NCI-H2107 (cell line): Measurements from ENCODE around the gene SH3TC2.

Experiments
- DNase-seq: peaks from one replicate; lab custom pipeline; 2025; lab: John Stamatoyannopoulos, UW

Gene SH3TC2

GRCh38 chr5:149060325-149060724 lies 2.5 kb downstream of the SH3TC2 start:
- no peak for DNase-seq

GRCh38 chr5:149056616-149057165 lies 6.2 kb downstream of the SH3TC2 start:
- DNase-seq: no peak

- DNase-seq: no peak
These were observed 8.4 kb downstream of the SH3TC2 start for GRCh38 chr5:149054416-149054815.

GRCh38 chr5:149053072-149053695 lies 9.7 kb downstream of the SH3TC2 start:
- no peak for DNase-seq

GRCh38 chr5:149049371-149049781 lies 13.5 kb downstream of the SH3TC2 start:
- no peak for DNase-seq

DNA sequence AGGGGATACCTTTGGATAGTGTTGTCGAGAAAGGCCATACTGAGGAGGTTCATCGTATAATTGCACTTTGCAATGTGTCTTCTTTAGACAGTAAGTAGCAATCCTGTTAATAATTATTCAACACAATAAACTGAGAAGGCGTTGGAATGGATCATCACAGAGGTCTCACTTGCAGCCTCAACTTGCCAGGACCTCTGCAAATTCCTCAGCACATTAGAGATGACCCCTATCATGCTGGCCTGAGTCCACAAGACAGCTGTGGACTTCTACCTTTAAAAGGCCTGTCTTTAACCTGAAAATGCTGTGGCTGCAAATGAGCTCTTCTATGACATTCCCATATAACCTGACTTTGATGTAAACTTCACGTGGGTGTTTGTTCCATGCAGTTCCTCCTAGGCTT lies 14.1 kb downstream of the SH3TC2 start:
- no peak for DNase-seq

GRCh38 chr5:149047462-149047861 lies 15.4 kb downstream of the SH3TC2 start:
- DNase-seq: no peak

DNA sequence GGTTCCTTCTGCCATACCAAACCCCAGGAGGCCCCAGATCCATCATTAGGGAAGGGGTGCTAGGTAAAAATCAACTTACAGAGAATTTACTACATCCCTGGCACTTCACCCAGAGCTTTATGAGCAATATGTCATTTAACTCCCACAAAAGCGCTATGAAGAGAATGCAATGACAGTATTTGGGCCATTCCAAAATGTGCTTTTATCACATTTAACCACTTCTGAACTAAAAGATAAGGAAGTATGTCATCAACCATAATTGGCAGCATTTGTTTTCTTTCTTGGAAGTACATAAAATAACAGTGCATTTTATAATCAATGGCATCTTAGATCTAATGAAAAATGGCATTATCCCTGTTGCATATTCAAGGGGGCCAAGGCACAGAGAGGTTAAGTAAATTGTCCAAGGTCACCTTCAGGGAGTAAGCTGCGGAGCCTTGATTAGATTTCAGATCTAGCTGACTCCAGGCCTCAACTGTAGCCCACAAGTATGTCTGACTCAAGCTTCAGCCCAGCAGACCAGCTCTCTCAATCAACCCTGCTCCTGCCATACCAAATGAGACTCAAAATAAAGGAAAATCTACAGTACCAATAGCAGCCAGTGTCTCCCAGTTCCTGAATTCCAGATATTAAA lies 16.5 kb downstream of the SH3TC2 start:
- DNase-seq: no peak

DNA sequence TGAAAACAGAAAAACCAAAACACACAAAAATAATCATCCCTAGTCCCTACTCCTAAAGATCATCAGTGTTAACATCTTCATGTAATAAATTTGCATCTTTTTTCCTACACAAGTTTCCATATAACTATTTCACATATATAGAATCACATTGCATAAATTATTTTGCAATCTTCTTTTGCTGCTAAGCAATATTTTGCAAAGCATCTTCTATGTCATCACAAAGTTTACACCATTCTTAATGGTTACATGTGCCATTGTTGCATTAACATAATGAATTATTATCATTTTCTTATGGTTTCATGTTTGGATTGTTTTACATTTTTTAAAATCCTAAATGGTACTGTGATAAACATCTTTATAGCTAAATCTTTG lies 17.8 kb downstream of the SH3TC2 start:
- DNase-seq: no peak

- DNase-seq: no peak
These were observed 18.3 kb downstream of the SH3TC2 start for GRCh38 chr5:149044453-149045088.

DNA sequence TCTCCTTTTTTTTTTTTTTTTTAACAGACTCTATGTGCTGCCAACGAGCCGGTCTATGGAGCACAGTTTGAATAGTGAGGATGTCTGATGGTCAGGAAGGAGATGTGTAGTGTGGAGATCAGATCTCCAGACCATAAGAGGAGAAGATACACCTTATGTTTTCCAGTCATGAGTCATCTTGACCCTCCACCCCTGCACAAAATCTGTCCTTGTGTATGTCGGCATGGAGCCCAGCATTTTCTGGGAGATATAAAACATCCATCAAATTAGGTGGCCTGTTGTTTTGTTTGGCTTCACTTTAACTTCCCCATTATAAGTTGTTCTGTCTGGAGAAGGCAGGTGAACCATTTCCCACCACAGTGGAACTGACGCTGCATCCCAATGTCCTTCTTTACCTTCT lies 19.2 kb downstream of the SH3TC2 start:
- DNase-seq: no peak

- no peak for DNase-seq
These were observed 20.0 kb downstream of the SH3TC2 start for GRCh38 chr5:149042865-149043264.

DNA sequence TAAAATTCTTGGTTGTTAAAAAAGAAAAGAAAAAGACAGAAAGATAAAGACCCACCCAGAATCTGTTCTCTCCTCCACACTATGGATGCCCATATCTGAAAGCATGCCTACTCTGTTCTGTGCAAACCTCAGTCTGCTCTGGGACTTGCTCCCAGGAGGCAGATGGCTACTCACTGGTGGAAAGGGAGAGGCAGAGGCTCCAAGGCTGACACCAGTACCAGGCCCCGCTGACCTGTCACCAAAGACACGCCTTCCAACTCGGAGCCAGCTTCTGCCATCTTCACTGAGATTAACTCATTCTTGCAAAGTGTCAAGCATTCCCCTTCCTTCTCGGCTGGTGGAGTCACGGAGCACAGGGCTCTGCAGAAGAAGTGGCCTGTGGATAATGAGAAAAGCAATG lies 21.6 kb downstream of the SH3TC2 start:
- DNase-seq: no peak

GRCh38 chr5:149040421-149040820 lies 22.4 kb downstream of the SH3TC2 start:
- no peak for DNase-seq

DNA sequence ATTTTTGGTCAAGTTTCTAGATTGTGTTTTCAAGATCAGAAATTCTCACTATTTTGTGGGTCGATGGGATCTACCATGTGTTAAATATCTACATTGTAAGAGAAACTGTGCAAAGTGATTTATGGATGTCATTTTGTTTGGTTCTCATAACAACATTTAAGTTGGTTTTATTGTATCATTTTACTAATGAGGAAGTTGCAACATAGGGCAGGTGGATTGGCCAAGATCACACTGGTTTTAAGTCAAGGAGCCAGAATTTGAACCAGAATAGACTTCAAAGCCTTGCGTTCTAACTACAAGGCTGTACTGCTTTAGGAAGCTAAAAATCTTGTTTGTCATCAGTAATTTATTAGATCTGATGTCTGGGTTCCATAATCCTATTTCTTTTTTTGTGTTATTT lies 23.4 kb downstream of the SH3TC2 start:
- DNase-seq: no peak

GRCh38 chr5:149038336-149039080 lies 24.4 kb downstream of the SH3TC2 start:
- DNase-seq: no peak

DNA sequence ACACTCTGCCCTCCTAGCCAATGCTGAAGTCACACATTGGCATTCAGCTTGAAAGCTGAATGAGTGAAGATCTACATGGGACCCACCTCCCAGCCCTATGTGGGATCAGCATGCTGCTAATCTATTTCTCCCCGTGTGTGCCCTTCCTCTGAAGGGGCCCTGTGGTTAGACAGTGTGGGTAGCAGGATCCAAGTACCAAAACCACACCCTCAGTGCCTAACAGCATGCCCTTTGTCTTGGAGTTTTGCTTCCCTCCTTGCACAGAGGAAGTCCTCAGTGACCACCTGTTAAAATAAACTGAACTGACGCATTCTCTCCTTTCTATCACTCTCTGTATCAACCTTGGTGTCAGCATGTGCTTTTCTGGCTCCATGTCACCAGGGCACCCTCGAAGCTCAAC lies 25.0 kb downstream of the SH3TC2 start:
- DNase-seq: no peak

DNA sequence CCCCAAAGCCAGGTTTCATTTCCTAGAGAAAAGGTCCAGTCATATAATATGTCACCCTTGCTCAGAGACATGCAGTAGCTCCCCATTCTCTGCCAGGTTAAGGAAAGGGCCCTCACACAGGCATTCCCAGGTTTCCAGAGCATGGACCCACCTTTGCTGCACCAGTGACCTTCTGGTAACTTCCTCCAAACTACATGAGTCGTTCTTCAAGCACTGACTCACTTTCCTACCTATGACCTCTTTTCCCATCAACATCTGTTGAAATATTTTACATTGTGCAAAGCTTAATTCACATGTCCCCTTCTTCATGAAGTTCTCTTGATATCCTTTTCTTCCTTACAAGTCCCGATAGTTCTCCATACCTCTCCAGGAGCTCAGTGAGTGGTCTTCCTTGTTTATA lies 25.9 kb downstream of the SH3TC2 start:
- no peak for DNase-seq

DNA sequence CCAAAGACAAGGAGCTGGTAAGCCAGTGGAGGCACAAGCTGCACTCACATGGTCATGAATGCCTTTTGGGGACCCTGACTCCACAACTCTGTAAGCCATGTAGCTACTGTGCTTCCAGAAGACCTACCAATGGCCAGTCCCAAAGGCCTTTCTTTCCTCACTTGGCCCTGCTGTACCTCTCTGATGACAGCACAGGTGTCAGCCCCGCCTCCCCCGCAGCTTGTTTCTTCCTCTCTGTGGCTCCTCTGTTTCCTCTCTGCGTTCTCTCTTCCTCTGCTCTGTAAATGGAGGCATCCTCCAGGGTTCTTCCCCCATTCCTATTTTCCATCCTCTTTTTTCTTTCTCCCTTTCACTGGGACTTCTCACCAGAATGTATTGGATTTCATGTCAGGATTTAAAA lies 26.7 kb downstream of the SH3TC2 start:
- DNase-seq: no peak

- DNase-seq: peak; percentile 10
These were observed 27.5 kb downstream of the SH3TC2 start for GRCh38 chr5:149035372-149035790.

DNA sequence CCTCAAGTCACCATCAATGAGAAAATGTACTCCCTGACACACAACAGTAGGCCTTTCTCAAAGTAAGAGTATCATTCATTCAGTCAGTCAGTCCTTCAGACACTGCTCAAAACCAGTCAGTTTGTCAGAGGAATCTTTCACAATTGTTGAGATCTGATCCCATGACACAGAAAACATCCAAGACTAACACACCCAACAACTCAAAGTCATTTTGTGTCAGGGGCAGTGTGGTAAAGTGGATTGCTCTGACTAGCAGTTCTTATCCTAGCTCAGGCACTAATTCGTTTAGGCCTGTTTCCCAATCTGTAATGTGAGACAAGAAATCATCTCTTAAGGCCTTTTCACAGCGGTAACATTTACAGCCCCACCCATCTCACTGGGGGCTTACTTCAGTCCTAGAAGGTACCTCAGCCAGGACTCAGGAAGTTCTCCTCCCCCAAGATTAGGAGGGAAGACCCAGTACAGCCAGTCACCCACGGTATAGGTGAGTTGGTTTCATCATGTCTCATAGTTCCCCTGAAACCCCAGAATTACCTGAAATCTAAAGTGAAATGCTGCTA lies 31.9 kb downstream of the SH3TC2 start:
- DNase-seq: no peak

- DNase-seq: no peak
These were observed 32.5 kb downstream of the SH3TC2 start for GRCh38 chr5:149030392-149030791.
